ENCODE measurements around the gene CAPN5. TPM values are rescaled to one million over a fixed set of nuclear protein-coding genes. Genes with fewer than 3 reads are reported as not detected.
"Not testable (repeated sequence)": the region's sequence is repeated elsewhere in the genome, so short reads cannot be mapped to it uniquely, and the experiment has no call there.

The CAPN5 gene
- total and polyA plus RNA-seq, 10 of the 15 experiments (the other 5 are each of a cell fraction or from before 2014, with no cell fraction given) = 0.02 to 0.33 (median 0.07) TPM; not detected in 3

DNA sequence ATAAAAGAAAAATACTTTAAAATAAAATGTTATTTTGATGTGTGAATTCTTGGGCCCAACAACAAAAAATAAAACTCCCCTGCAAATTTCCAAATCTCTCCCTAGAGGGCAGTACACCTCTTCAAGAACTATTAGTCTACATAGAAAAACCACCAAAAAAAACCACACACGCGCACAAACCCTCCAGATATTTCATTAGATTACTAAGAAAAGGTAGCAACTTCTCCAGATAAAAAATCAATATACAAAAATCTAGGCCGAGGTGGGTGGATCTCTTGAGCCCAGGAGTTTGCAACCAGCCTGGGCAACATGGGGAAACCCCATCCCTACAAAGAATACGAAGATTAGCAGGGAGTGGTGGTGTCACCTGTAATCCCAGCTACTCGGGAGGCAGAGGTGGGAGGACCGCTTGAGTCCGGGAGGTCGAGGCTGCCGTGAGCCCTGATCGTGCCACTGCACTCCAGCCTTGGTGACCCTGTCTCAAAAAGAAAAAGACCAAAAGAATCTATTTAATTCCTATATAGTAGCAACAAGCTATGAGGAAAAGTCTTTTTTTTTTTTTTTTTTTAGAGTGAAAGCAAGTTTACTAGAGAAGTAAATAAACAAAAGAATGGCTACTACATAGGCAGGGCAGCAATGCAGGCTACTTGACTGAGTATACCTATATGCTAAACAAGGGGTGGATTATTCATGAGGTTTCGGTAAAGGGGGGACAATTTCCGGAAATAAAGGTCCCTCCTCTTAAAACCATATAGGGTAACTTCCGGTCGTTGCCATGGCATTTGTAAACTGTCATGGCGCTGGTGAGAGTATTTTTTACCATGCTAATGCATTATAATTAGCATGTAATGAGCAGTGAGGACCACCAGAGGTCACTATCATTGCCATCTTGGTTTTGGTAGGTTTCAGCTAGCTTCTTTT lies 19.5 kb upstream of the CAPN5 start (continued):
- TF ChIP-seq, protein P1, sequence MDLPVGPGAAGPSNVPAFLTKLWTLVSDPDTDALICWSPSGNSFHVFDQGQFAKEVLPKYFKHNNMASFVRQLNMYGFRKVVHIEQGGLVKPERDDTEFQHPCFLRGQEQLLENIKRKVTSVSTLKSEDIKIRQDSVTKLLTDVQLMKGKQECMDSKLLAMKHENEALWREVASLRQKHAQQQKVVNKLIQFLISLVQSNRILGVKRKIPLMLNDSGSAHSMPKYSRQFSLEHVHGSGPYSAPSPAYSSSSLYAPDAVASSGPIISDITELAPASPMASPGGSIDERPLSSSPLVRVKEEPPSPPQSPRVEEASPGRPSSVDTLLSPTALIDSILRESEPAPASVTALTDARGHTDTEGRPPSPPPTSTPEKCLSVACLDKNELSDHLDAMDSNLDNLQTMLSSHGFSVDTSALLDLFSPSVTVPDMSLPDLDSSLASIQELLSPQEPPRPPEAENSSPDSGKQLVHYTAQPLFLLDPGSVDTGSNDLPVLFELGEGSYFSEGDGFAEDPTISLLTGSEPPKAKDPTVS (IDR thresholded peaks at IDR 0.05; ENCODE audit: low read depth, low read length) = no peak
- TF ChIP-seq SMC3 (IDR thresholded peaks at IDR 0.05; ENCODE audit: borderline replicate concordance, low read length) = peak; percentile 58; the same call in 1 of the 2 replicates
- no peak for TF ChIP-seq FOS (IDR thresholded peaks at IDR 0.05; ENCODE audit: borderline replicate concordance, extremely low read depth, insufficient read length)
- peak; percentile 74 for TF ChIP-seq RUNX3 (IDR thresholded peaks at IDR 0.05; ENCODE audit: low read length)
- peak; percentile 2 for TF ChIP-seq MEF2B (IDR thresholded peaks at IDR 0.05; ENCODE audit: partially characterized antibody, poor library complexity, severe bottlenecking)
- TF ChIP-seq EZH2 (IDR thresholded peaks at IDR 0.05; ENCODE audit: borderline replicate concordance, control insufficient read depth, low read depth, low read length) = 0 out of 2 replicates have a peak, but pooled peaks have one; percentile 70
- TF ChIP-seq EED (IDR thresholded peaks at IDR 0.05; ENCODE audit: low read depth) = no peak
- no peak for TF ChIP-seq ASH2L (IDR thresholded peaks at IDR 0.05; ENCODE audit: borderline replicate concordance, low read depth)
- TF ChIP-seq BMI1 (IDR thresholded peaks at IDR 0.05; ENCODE audit: borderline replicate concordance) = peak; percentile 97

DNA sequence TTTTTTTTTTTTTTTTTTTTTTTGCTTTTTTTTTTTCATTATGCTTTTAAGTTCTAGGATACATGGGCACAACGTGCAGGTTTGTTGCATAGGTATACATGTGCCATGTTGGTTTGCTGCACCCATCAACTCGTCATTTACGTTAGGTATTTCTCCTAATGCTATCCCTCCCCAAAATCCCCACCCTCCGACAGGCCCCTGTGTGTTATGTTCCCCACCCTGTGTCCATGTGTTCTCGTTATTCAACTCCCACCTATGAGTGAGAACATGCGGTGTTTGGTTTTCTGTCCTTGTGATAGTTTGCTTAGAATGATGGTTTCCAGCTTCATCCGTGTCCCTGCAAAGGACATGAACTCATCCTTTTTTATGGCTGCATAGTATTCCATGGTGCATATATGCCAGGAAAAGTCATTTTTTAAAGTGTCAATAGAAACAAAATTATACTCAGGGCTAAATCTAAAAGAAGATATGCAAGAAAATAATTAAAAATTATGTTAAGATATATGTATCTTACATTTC lies 18.8 kb upstream of the CAPN5 start:
- not testable (repeated sequence) for DNase-seq (ENCODE audit: low read depth, low spot score); H3K9ac ChIP-seq (ENCODE audit: control insufficient read depth, insufficient read depth, low read length); H3K36me3 ChIP-seq (ENCODE audit: control insufficient read depth in 2 of 2, insufficient read depth in 2 of 2, low read length in 1 of 2); H2AFZ ChIP-seq (ENCODE audit: control insufficient read depth, low read depth, low read length); H3K27me3 ChIP-seq (replicated peaks in 1 of 2; ENCODE audit: control insufficient read depth in 2 of 2, insufficient read depth in 2 of 2, low read length in 1 of 2); H3K79me2 ChIP-seq (ENCODE audit: control insufficient read depth, insufficient read depth, low read length); BruUV-seq (replicated peaks); H3K4me3 ChIP-seq; H4K20me1 ChIP-seq (ENCODE audit: control insufficient read depth, insufficient read depth); H3K9me3 ChIP-seq (replicated peaks; ENCODE audit: control insufficient read depth, insufficient read depth, low read length); H3K4me2 ChIP-seq (ENCODE audit: control insufficient read depth, insufficient read depth); H3K4me1 ChIP-seq (ENCODE audit: control insufficient read depth, insufficient read depth, low read length); FAIRE-seq; H3K27ac ChIP-seq (ENCODE audit: control insufficient read depth, insufficient read depth); ATAC-seq
- CTCF ChIA-PET = interaction anchor here (0.7 to 3.0 kb wide), 30 partner anchors 9 to 602 kb away, joined by 3 to 105 read pairs (median 4); partner anchors contain the start of gene B3GNT6
- intact Hi-C loops (cut with micrococcal nuclease; ENCODE audit: unreplicated experiment) = loop anchor here (1.0 to 10.0 kb wide), 4 partner anchors 18 to 313 kb away; partner anchors contain the start of gene CAPN5
- POLR2A ChIA-PET = interaction anchor here (0.6 kb wide), 3 partner anchors 198 to 378 kb away, joined by 3 to 5 read pairs (median 4); no protein-coding TSS in a partner anchor
- RAD21 ChIA-PET (ENCODE audit: unreplicated experiment) = interaction anchor here (0.8 to 3.0 kb wide), 10 partner anchors 13 to 582 kb away, joined by 3 to 51 read pairs (median 4); partner anchors contain the start of genes B3GNT6 and CAPN5
- in situ Hi-C loops (cut with MboI) = loop anchor here (5.0 kb wide), 1 partner anchor 44 kb away; no protein-coding TSS in a partner anchor
- SMC1A ChIA-PET (ENCODE audit: uncharacterized antibody, unreplicated experiment) = interaction anchor here (0.9 to 2.9 kb wide), 5 partner anchors 18 to 128 kb away, joined by 3 to 41 read pairs (median 5); no protein-coding TSS in a partner anchor
- 69% methylated on average over 7 of the region's 7 CpGs for WGBS (ENCODE audit: insufficient coverage, insufficient replicate concordance, low lambda C conversion rate, missing lambda C conversion rate)
